Stimulated activated CD4-positive, alpha-beta T cell treated with anti-CD3 and anti-CD28 coated beads, Interleukin-15, amount 100 ng/mL, for 48 hours (primary cell): ENCODE results near the gene SLC25A6.
"Not testable (repeated sequence)": the region's sequence is repeated elsewhere in the genome, so short reads cannot be mapped to it uniquely, and the experiment has no call there.

Source experiments
- DNase-seq, 2 donors: peaks; one replicate each; pipeline ENCODE4 v3.0.0-alpha.2; 2020; ENCODE audit warnings: low read depth in 2 of 2

Gene SLC25A6

DNA sequence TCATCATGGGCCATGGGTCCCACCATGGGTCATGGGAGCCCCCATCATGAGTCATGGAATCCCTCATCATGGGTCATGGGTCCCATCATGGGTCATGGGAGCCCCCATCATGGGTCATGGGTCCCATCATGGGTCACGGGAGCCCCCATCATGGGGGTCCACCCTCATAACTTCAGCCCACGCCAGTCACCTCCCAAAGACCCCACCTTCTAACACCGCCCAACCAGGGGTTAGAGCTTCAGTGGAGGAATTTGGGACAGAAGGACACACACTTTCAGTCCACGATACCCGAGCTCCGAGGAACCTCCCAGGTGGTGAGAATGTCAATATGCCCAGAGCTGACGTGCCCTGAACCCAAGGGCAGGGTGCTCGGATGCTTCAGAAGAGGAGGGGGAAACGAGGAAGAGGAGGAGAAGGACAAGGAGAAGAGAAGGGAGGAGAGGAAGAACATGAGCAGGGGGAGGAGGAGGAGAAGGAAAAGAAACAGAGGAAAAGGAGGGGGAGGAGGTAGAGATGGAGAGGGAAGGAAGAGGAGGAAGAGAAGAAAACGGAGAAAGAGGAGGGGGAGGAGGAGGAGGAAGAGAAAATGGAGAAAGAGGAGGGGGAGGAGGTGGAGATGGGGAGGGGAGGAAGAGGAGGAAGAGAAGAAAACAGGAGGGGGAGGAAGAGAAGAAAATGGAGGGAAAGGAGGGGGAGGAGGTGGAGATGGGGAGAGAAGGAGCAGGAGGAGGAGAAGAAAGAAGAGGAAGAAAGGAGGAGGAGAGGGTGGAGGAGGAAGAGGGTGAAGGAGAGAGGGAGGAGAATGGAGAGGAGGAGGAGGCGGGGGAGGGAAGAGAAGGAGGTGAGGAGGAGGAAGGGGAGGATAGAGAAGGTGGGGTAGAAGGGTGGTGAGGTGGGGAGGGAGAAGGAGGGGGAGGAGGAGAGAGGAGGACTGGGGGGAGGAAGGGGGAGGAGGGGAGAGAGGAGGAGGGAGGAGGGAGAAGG is 37.6 kb downstream of the SLC25A6 start:
- no peak for DNase-seq

GRCh38 chrX:1351981-1352714 is 39.8 kb downstream of the SLC25A6 start:
- no peak for DNase-seq

DNA sequence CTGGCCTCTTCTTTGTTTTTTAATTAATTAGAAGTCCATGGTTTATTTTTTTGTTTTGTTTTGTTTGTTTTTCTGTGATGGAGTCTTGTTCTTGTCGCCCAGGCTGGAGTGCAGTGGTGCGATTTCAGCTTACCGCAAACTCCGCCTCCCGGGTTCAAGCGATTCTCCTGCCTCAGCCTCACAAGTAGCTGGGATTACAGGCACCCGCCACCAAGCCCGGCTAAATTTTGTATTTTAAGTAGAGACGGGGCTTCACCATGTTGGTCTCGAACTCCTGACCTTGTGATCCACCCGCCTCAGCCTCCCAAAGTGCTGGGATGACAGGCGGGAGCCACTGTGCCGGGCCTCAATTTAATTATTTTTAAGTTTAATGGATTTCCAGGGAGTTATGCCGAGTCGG is 42.3 kb downstream of the SLC25A6 start:
- DNase-seq = not testable (repeated sequence)

DNA sequence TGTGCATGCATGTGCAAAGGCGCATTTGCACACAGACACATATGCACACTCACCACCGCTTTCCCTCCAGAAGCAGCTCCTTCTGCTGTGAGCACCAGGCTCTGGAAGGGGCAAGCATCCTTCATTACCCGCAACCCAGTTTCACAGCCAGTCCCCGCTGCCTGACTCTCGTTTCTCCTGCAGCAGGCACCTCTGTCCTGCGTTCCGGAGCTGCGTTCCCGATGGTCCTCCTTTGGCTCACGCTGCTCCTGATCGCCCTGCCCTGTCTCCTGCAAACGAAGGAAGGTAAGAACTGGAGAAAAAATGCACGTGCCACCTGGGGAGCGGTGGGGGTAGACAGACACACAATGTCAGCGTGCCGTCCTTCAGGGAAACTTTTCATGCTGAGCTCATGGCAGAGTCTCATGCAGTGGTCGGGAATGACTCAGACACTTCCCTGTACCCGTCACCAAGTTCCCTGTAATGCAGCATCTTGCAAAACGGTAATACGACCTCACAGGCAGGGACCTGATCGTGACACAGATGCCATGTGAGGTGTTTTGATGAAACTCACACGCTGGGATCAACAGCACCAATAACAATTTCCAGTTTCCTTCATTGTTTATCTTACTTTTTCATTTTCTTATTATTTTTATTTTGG is 50.2 kb downstream of the SLC25A6 start:
- no peak for DNase-seq

- DNase-seq = no peak
These were observed 54.7 kb downstream of the SLC25A6 start for GRCh38 chrX:1336948-1337779.

DNA sequence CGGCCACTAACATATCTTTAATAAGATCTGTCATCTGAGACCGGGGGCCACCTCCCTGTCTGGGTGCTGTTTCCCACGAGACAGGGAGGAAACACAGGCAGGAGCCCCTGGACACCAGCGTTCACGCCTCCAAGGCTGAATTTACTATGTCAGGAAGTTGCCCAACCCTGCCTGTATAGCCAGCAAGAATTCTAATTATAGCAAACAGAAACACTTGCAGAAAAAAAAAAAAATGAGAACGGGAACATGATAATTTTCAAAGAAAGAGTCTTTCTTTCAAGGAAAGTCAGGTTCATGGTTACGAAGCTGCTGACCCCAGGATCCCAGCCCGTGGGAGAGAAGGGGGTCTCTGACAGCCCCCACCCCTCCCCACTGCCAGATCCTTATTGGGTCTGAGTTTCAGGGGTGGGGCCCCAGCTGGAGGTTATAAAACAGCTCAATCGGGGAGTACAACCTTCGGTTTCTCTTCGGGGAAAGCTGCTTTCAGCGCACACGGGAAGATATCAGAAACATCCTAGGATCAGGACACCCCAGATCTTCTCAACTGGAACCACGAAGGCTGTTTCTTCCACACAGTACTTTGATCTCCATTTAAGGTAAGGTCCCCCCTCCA is 55.5 kb downstream of the SLC25A6 start, which contains the start of gene IL3RA:
IL3RA (plus strand) TSS at position 455 of the 613 bp plus-strand sequence. CDS start 4,981 bp downstream, outside the sequence.
- no peak for DNase-seq
